ENCODE data around the gene GLIS1.

DNA sequence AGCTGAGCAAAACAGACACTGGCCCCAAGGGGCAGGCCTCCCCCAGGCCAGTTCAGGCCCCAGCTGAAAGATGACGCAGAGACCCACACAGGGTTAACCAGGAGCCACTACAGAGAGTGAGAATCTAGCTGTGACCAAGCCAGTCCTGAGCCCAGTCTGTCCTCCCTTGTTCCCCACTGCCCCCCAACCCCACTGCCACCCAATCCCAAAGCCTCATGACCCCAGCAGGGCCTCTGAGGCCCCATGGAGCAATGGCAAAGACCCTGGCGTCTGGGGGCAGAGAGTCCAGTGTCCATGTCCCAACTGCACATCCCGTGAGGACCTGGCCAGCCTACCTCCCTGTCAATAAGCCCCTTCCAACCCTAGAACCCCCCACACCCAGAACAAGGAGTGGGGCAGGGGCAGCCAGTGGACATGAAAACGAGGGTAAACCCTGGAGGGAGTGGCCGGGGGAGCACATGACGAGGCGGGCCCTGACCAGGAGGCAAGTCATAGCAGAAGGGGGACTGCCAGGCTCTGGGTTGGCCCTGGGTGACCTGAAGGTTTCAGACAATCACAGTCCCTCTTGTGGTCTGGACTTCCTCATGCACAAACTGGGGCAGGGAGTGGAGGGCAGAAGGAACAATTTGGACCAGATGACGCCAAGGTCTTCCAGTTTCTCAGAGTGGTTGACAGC is 100.5 kb downstream of the GLIS1 start:
- TF ChIP-seq, protein P1, sequence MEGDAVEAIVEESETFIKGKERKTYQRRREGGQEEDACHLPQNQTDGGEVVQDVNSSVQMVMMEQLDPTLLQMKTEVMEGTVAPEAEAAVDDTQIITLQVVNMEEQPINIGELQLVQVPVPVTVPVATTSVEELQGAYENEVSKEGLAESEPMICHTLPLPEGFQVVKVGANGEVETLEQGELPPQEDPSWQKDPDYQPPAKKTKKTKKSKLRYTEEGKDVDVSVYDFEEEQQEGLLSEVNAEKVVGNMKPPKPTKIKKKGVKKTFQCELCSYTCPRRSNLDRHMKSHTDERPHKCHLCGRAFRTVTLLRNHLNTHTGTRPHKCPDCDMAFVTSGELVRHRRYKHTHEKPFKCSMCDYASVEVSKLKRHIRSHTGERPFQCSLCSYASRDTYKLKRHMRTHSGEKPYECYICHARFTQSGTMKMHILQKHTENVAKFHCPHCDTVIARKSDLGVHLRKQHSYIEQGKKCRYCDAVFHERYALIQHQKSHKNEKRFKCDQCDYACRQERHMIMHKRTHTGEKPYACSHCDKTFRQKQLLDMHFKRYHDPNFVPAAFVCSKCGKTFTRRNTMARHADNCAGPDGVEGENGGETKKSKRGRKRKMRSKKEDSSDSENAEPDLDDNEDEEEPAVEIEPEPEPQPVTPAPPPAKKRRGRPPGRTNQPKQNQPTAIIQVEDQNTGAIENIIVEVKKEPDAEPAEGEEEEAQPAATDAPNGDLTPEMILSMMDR (IDR thresholded peaks at IDR 0.05): no peak
- TF ChIP-seq POLR2A (IDR thresholded peaks at IDR 0.05): no peak

All from heart left ventricle (tissue), 13 donors.